C4-2B (cell line): ENCODE data around the gene MTMR2.

Experiments
- CTCF ChIP-seq: fragments of 450-650 bp; conservative IDR thresholded peaks from 2 replicates; pipeline ENCODE4 v1.5.1; 2017; ENCODE audit warnings: mild to moderate bottlenecking
- ZFX ChIP-seq: fragments of 450-650 bp; IDR thresholded peaks from 2 replicates; pipeline ENCODE4 v1.6.1; 2017

DNA sequence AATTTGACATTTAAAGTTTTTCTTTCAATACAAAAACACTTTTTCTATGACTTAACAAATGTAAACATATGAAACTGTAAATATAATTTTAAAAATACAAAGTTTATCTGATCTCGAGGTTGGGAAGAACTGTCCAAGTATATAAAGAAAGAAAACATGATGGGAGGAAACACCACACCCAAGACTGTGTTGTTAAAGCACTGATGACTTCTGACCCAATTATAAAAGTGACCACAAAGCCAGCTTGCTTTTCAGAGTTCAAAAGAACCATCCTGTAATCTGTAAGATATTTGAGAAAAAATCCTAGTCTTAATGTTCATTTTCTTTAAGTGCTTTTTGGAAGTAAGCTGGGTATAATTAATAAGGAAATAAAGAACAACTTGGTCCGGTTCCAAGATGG, 118.0 kb downstream of the MTMR2 start:
- TF ChIP-seq CTCF (no peak), ZFX (no peak)
